GM18868 (cell line): ENCODE results near the gene RALGAPA2.
A peak's percentile ranks its signal among the peaks of the same experiment; 100 is the strongest.

Source experiments
- ATAC-seq: cut with Tn5 transposase; IDR thresholded peaks from one replicate; pipeline ENCODE4 v1.9.1; 2021; ENCODE audit warnings: mild to moderate bottlenecking, moderate library complexity; ENCODE audit not compliant: unreplicated experiment

Gene RALGAPA2

GRCh38 chr20:20582734-20583133 is 129.7 kb downstream of the RALGAPA2 start:
- no peak for ATAC-seq

GRCh38 chr20:20580139-20580538 is 132.3 kb downstream of the RALGAPA2 start:
- ATAC-seq = no peak

DNA sequence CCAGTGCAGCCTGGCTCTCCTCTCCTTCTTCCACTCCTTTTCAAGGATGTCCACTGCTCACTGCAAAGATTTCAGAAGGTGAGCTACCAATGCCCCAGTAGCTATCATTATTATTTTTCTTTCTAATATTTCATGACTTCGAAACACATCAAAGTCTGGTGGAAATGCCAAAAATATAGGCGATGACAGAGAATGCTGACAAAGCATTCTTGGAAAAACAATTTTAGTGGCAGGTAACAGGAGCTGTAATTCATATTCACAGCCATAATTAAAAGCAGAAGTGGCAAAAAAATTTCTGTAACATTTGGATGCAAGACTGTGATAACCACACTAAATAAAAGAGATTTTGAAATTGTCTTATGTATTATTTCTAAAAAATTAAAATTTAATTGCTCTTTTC is 133.6 kb downstream of the RALGAPA2 start:
- ATAC-seq = no peak

DNA sequence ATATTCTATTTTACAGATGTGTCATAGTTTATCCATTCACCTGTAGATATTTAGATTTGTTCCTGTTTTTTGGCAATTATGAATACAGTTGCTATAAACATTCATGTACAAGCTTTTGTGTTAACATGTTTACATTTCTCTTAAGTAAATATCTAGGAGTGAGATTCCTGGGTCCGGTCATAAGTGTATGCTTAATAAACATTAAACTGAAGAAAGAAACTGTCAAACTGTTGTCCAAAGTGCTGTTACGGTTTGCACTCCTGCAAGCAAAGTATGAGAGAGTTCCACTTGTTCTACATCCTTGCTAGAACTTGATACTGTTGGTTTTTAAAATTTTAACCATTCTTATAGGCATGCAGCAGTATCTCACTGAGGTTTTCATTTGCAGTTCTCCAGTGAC is 138.6 kb downstream of the RALGAPA2 start:
- no peak for ATAC-seq

GRCh38 chr20:20571068-20571780 is 141.2 kb downstream of the RALGAPA2 start:
- no peak for ATAC-seq

- ATAC-seq = no peak
These were observed 143.7 kb downstream of the RALGAPA2 start for GRCh38 chr20:20568604-20569205.

DNA sequence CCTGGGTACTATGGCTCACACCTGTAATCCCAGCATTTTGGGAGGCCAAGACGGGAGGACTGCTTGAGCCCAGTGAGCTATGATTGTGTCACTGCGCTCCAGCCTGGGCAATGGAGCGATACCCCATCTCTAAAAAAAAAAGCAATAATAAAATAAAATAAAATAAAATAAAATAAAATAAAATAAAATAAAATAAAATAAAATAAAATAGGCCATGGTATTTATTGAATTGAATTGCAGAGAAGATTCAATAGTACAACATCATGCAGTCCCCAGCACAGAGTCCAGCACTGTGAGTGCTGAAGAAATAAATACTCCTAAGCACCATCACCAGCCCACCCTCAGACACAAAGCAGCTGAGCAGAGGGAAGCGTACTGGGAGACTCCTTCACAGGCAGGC is 144.7 kb downstream of the RALGAPA2 start:
- no peak for ATAC-seq

DNA sequence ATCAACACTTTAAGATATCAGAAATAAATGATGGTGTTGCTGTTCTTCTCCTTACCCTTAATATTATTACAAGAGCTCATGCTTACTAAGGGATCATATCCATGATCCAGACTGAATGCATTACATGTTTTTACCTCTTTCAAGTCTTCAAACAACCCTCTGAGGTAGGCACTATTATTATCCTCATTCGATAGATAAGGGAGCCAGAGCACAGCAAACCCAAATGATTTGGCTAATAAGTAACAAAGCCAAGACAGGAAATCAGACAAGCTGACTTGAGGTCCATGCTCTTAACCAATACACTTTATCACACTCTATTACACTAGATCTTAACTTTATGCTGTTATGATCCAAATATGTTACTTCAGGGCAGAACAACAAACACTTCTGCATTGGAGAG is 145.9 kb downstream of the RALGAPA2 start:
- ATAC-seq = no peak

GRCh38 chr20:20564279-20564678 is 148.2 kb downstream of the RALGAPA2 start:
- ATAC-seq = no peak

GRCh38 chr20:20562507-20562906 is 149.9 kb downstream of the RALGAPA2 start:
- ATAC-seq = peak; percentile 67

- ATAC-seq = peak; percentile 79
These were observed 150.6 kb downstream of the RALGAPA2 start for GRCh38 chr20:20561841-20562240.

- ATAC-seq = no peak
These were observed 151.3 kb downstream of the RALGAPA2 start for GRCh38 chr20:20561172-20561571.

DNA sequence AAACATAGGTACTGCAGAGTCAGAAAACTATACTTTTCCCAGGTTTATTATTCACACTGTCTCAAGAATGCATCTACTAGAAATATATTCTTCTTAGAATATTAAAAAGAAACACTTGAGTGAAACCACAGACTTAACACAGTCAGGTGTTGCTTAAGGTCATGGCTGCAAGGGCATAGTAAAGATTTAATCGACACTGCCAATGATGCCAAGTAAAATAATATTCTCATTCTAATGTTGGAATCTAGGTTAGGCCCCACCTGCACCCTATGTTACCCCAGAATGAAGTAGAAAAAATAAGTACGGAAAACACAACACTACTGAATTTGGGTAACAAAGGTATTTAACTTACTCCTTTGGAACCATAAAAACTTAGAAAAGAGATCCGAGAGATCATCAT is 155.0 kb downstream of the RALGAPA2 start:
- no peak for ATAC-seq

DNA sequence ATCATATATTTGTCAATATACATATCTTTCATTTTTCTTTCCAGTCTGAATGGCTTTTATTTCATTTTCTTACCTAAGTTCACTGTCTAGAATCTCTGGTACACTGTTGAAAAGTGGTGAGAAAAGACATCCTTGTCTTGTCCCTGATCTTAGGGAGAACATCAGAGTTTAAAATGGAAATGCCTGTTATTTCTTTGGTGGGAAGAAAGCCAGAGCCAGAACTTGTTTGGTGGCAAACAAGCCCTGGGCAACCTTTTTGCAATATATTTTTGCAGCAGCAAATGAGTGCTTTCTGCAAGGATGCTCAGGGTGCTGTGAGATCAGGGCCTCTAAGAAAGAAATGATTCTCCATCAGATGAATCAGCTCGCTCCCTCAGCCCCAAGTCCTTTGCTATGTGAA is 156.6 kb downstream of the RALGAPA2 start:
- ATAC-seq = no peak

GRCh38 chr20:20554951-20555350 is 157.5 kb downstream of the RALGAPA2 start:
- ATAC-seq = no peak

DNA sequence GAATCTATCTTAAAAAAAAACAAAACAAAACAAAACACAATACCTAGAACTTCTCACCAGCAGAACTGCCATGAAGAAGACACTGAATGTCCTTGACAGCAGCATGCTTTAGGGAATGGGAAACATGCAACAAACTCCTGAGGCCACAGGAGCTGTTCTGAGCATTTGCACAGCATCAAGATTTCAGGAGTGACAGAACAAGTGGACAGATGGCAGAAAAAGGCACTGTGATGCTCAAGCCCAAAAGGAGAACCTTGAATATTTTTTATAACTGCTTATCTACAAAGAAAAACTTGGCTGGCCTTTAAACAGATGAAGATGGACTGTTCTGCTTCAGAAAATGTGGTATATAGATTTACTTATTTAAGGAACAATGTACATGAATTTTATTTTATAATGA is 158.9 kb downstream of the RALGAPA2 start:
- no peak for ATAC-seq

- ATAC-seq = no peak
These were observed 160.4 kb downstream of the RALGAPA2 start for GRCh38 chr20:20552076-20552475.

- no peak for ATAC-seq
These were observed 161.0 kb downstream of the RALGAPA2 start for GRCh38 chr20:20551409-20551808.

DNA sequence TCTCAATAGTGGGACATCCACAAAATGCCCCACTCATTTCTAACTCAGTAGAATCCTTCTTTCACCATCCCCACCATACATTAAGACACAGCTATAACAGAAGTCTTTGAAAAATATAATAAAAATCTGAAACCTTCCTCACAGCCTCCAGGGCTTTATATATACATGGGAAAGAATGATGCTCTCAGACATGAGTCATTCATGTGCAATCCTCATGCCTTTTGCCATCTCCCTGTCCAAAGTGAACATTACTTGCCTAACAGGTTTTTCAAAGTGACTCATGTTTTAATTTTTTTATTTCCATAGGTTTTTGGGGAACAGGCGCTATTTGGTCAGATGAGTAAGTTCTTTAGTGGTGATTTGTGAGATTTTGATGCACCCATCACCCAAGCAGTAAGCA is 162.7 kb downstream of the RALGAPA2 start:
- ATAC-seq = no peak

GRCh38 chr20:20549267-20549612 is 163.2 kb downstream of the RALGAPA2 start:
- no peak for ATAC-seq

- ATAC-seq = no peak
These were observed 163.7 kb downstream of the RALGAPA2 start for GRCh38 chr20:20548527-20549266.

GRCh38 chr20:20547876-20548266 is 164.6 kb downstream of the RALGAPA2 start:
- ATAC-seq = no peak
